ENCODE measurements around the gene TPD52L1.
"Not testable (repeated sequence)": the region's sequence is repeated elsewhere in the genome, so short reads cannot be mapped to it uniquely, and the experiment has no call there.

TPD52L1 gene

DNA sequence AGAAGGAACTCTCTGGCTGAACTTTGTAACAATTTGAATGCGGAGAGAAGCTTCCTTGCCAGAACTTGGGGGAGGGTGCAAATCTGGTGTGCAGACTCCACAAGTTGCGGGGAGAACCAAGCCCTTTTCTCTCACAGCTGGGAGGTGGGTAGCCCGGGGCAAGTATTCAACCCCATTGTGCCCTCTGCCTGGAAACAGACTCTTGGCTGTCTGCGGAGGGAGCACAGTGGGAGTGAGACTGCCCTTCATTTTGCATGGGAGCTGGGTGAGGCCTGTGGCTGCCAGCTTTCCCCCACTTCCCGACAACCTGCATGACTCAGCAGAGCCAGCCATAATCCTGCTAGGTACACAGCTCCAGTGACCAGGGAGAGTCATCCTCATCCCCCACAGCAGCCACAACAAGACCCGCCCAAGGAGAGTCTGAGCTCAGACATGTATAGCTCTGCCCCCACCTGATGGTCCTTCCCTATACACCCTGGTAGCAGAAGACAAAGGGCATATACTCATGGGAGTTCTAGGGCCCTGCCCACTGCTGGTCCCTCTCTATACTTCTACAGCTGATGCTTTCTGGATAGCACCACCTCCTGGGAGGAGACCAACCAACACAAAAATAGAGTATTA is 29.4 kb upstream of the TPD52L1 start:
- no peak overlapping the region for H3K27ac ChIP-seq

DNA sequence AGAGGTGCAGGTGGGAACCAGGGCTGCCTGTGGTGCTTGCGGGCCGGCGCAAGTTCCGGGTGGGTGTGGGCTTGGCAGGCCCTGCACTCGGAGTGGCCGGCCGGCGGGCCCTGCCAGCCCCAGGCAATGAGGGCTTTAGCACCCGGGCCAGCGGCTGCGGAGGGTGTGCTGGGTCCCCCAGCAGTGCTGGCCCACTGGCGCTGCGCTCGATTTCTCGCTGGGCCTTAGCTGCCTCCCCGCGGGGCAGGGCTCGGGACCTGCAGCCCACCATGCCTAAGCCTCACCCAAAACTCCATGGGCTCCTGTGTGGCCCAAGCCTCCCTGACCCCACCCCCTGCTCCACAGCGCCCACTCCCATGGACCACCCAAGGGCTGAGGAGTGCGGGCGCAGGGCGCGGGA is 27.7 kb upstream of the TPD52L1 start:
- not testable (repeated sequence) for H3K4me3 ChIP-seq (ENCODE audit: low read depth in 1 of 2, low read length in 1 of 2); H3K9me3 ChIP-seq; H3K4me1 ChIP-seq (ENCODE audit: control insufficient read depth in 1 of 2, insufficient read depth in 1 of 2, low read depth in 1 of 2, low read length in 1 of 2); H3K36me3 ChIP-seq; H3K27me3 ChIP-seq; H3K27ac ChIP-seq

More for the DNA sequence above, 29.4 kb upstream of the TPD52L1 start:
- peaks cover 7 to 10% of the 10 kb centered on the region in 2 experiments for H3K4me1 ChIP-seq (ENCODE audit: control insufficient read depth in 1 of 2, insufficient read depth in 1 of 2, low read depth in 1 of 2, low read length in 1 of 2)
- no peak overlapping the region for H3K4me3 ChIP-seq (ENCODE audit: low read depth in 1 of 2, low read length in 1 of 2)
- H3K36me3 ChIP-seq: no peaks in the 10 kb centered on the region
- no peaks in the 10 kb centered on the region for H3K27me3 ChIP-seq
- TF ChIP-seq, protein P1, sequence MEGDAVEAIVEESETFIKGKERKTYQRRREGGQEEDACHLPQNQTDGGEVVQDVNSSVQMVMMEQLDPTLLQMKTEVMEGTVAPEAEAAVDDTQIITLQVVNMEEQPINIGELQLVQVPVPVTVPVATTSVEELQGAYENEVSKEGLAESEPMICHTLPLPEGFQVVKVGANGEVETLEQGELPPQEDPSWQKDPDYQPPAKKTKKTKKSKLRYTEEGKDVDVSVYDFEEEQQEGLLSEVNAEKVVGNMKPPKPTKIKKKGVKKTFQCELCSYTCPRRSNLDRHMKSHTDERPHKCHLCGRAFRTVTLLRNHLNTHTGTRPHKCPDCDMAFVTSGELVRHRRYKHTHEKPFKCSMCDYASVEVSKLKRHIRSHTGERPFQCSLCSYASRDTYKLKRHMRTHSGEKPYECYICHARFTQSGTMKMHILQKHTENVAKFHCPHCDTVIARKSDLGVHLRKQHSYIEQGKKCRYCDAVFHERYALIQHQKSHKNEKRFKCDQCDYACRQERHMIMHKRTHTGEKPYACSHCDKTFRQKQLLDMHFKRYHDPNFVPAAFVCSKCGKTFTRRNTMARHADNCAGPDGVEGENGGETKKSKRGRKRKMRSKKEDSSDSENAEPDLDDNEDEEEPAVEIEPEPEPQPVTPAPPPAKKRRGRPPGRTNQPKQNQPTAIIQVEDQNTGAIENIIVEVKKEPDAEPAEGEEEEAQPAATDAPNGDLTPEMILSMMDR (IDR thresholded peaks at IDR 0.05): no peak
- no peaks in the 10 kb centered on the region for H3K9me3 ChIP-seq

DNA sequence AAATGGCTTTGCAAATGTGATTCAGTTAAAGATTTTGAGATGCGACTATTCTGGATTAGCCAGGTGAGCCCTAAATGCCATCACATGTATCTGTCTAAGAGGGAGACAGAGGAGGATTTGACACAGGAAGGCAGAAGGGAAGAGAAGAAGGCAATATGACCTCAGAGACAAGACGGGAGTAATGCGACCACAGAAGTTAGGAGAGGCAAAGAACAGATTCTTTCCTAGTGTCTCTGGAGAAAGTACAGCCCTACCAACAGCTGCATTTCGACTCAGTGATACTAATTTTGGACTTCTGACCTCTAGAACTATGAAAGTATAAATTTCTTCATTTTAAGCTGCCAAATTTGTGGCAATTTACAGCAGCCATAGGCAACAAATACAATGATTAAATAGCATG is 24.2 kb upstream of the TPD52L1 start:
- H3K4me3 ChIP-seq (ENCODE audit: low read depth in 1 of 2, low read length in 1 of 2): no peak overlapping the region
- no peaks in the 10 kb centered on the region for H3K27me3 ChIP-seq
- H3K9me3 ChIP-seq: no peaks in the 10 kb centered on the region
- no peaks in the 10 kb centered on the region for H3K36me3 ChIP-seq
- H3K4me1 ChIP-seq (ENCODE audit: control insufficient read depth in 1 of 2, insufficient read depth in 1 of 2, low read depth in 1 of 2, low read length in 1 of 2): no peaks in the 10 kb centered on the region
- TF ChIP-seq, protein P1 (IDR thresholded peaks at IDR 0.05): no peak
- no peak overlapping the region for H3K27ac ChIP-seq

DNA sequence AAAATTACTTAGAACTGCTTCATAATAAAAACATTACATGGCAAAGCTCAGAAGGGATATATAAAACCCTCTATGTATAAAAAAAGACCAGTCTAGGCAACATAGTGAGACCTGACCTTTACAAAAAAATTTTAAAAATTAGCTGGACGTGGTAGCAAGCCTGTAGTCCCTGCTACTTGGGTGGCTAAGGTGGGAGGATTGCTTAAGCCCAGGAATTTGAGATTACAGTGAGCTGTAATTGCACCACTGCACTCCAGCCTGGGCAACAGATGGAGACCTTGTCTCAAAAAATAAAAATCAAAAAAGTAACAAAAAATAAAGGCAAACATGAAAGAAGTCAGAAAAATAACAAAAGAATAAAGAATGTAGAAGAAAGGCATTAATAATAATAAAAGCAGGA is 21.5 kb upstream of the TPD52L1 start:
- H3K27ac ChIP-seq: no peak overlapping the region
- no peaks in the 10 kb centered on the region for H3K9me3 ChIP-seq
- TF ChIP-seq, protein P1 (IDR thresholded peaks at IDR 0.05): no peak
- no peak overlapping the region for H3K4me3 ChIP-seq (ENCODE audit: low read depth in 1 of 2, low read length in 1 of 2)
- H3K27me3 ChIP-seq: no peaks in the 10 kb centered on the region
- no peaks in the 10 kb centered on the region for H3K36me3 ChIP-seq
- H3K4me1 ChIP-seq (ENCODE audit: control insufficient read depth in 1 of 2, insufficient read depth in 1 of 2, low read depth in 1 of 2, low read length in 1 of 2): no peaks in the 10 kb centered on the region

DNA sequence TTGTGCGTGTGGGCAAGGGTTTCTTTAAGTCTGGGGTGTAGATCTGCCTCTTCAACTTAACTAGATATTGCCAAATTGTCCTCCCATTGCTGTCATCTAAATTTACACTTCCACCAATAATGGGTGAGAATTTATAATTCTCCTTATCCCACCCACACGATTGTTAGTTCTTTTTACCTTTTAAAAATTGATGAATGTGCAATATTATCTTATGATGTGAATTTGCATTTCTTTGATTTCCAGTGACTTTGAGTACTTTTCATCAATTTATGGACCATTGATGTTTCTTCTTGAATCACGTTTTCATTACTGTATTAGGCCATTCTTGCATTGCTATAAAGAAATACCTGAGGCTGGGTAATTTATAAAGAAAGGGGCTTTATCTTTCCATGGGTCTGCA is 17.2 kb upstream of the TPD52L1 start:
- H3K27me3 ChIP-seq: no peaks in the 10 kb centered on the region
- TF ChIP-seq, protein P1 (IDR thresholded peaks at IDR 0.05): no peak
- no peaks in the 10 kb centered on the region for H3K9me3 ChIP-seq
- no peaks in the 10 kb centered on the region for H3K36me3 ChIP-seq
- no peaks in the 10 kb centered on the region for H3K4me1 ChIP-seq (ENCODE audit: control insufficient read depth in 1 of 2, insufficient read depth in 1 of 2, low read depth in 1 of 2, low read length in 1 of 2)
- no peak overlapping the region for H3K27ac ChIP-seq
- no peak overlapping the region for H3K4me3 ChIP-seq (ENCODE audit: low read depth in 1 of 2, low read length in 1 of 2)

DNA sequence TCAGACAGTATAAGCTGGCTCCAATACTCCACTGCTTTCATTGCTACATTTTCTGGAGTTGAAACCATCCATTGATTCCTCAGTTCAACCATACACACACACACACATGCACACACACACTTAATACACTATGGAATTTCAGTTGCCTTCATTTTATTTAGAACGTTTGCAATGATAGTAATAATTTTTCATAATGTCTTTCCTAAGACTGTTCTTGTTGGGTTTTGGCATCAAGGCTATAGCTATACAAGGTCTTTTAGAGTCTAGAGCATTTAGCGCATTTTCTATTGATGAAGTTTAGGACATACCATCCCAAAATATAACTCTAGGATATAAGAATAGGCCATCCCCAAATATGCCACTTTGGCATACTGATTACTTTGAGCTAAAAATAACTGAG is 15.5 kb upstream of the TPD52L1 start:
- H3K27ac ChIP-seq: no peak overlapping the region
- no peaks in the 10 kb centered on the region for H3K4me1 ChIP-seq (ENCODE audit: control insufficient read depth in 1 of 2, insufficient read depth in 1 of 2, low read depth in 1 of 2, low read length in 1 of 2)
- H3K4me3 ChIP-seq (ENCODE audit: low read depth in 1 of 2, low read length in 1 of 2): no peak overlapping the region
- no peaks in the 10 kb centered on the region for H3K9me3 ChIP-seq
- TF ChIP-seq, protein P1 (IDR thresholded peaks at IDR 0.05): no peak
- H3K36me3 ChIP-seq: no peaks in the 10 kb centered on the region
- H3K27me3 ChIP-seq: no peaks in the 10 kb centered on the region

All from neutrophil (primary cell).